ENCODE results near the gene FOXB1.

FOXB1 gene

GRCh38 chr15:60004009-60004845 lies at the start of gene FOXB1:
TSS of gene FOXB1 (plus strand) at chr15:60004311. CDS start at chr15:60004964, 653 bp downstream.
- no peak for DNase-seq

- DNase-seq: no peak
Measured at GRCh38 chr15:59958288-59958687, 45.8 kb upstream of the FOXB1 start.

- no peak for DNase-seq
Measured at GRCh38 chr15:59960318-59960717, 43.8 kb upstream of the FOXB1 start.

- no peak for DNase-seq
Measured at GRCh38 chr15:59963322-59963721, 40.8 kb upstream of the FOXB1 start.

- no peak for DNase-seq
Measured at GRCh38 chr15:59963925-59964324, 40.2 kb upstream of the FOXB1 start.

GRCh38 chr15:59965741-59966140 lies 38.4 kb upstream of the FOXB1 start:
- DNase-seq: no peak

GRCh38 chr15:59966262-59966661 lies 37.8 kb upstream of the FOXB1 start:
- DNase-seq: no peak

GRCh38 chr15:59968314-59968713 lies 35.8 kb upstream of the FOXB1 start:
- no peak for DNase-seq

GRCh38 chr15:59972241-59972640 lies 31.9 kb upstream of the FOXB1 start:
- no peak for DNase-seq

GRCh38 chr15:59976480-59977271 lies 27.4 kb upstream of the FOXB1 start:
- DNase-seq: no peak

GRCh38 chr15:59991834-59992233 lies 12.3 kb upstream of the FOXB1 start:
- no peak for DNase-seq

GRCh38 chr15:59993041-59993750 lies 10.9 kb upstream of the FOXB1 start:
- DNase-seq: no peak

- DNase-seq: no peak
Measured at GRCh38 chr15:59993950-59994401, 10.1 kb upstream of the FOXB1 start.

- no peak for DNase-seq
Measured at GRCh38 chr15:59994526-59994887, 9.6 kb upstream of the FOXB1 start.

- no peak for DNase-seq
Measured at GRCh38 chr15:59994888-59995557, 9.1 kb upstream of the FOXB1 start.

GRCh38 chr15:59995568-59996297 lies 8.4 kb upstream of the FOXB1 start:
- DNase-seq: no peak

- DNase-seq: no peak
Measured at GRCh38 chr15:59996298-59997041, 7.6 kb upstream of the FOXB1 start.

- no peak for DNase-seq
Measured at GRCh38 chr15:59997070-59997701, 6.9 kb upstream of the FOXB1 start.

GRCh38 chr15:59998305-59998949 lies 5.7 kb upstream of the FOXB1 start:
- no peak for DNase-seq

- no peak for DNase-seq
Measured at GRCh38 chr15:59998950-59999611, 5.0 kb upstream of the FOXB1 start.

All from NCI-H526 treated with DMSO at 0.1 percent for 48 hours (cell line).